DMS153 treated with DMSO at 0.1 percent for 48 hours (cell line): ENCODE results near the gene LAD1.

Experiments
- DNase-seq: peaks from one replicate; lab custom pipeline; 2025; ENCODE audit not compliant: unreplicated experiment; lab: John Stamatoyannopoulos, UW

The LAD1 gene

GRCh38 chr1:201369209-201369608, 29.9 kb downstream of the LAD1 start:
- DNase-seq = no peak

GRCh38 chr1:201366696-201367095, 32.4 kb downstream of the LAD1 start:
- no peak for DNase-seq

- no peak for DNase-seq
Measured at GRCh38 chr1:201365251-201365650, 33.9 kb downstream of the LAD1 start.

GRCh38 chr1:201364808-201365105, 34.4 kb downstream of the LAD1 start:
- DNase-seq = no peak

- DNase-seq = no peak
Measured at GRCh38 chr1:201363467-201363866, 35.7 kb downstream of the LAD1 start.

GRCh38 chr1:201362906-201363305, 36.2 kb downstream of the LAD1 start:
- DNase-seq = no peak

- peak; percentile 50 for DNase-seq
Measured at GRCh38 chr1:201361652-201362504, 37.2 kb downstream of the LAD1 start.

GRCh38 chr1:201360901-201361651, 38.0 kb downstream of the LAD1 start:
- DNase-seq = no peak

- no peak for DNase-seq
Measured at GRCh38 chr1:201360486-201360885, 38.6 kb downstream of the LAD1 start.

GRCh38 chr1:201359873-201360210, 39.3 kb downstream of the LAD1 start:
- DNase-seq = no peak

- DNase-seq = no peak
Measured at GRCh38 chr1:201359031-201359872, 39.9 kb downstream of the LAD1 start.

GRCh38 chr1:201358596-201358995, 40.5 kb downstream of the LAD1 start:
- DNase-seq = no peak

- no peak for DNase-seq
Measured at GRCh38 chr1:201357636-201358348, 41.3 kb downstream of the LAD1 start.

GRCh38 chr1:201357211-201357610, 41.9 kb downstream of the LAD1 start:
- no peak for DNase-seq

GRCh38 chr1:201356701-201357100, 42.4 kb downstream of the LAD1 start:
- DNase-seq = no peak

- no peak for DNase-seq
Measured at GRCh38 chr1:201356236-201356635, 42.9 kb downstream of the LAD1 start.

GRCh38 chr1:201355471-201355870, 43.7 kb downstream of the LAD1 start:
- DNase-seq = no peak

GRCh38 chr1:201354901-201355295, 44.2 kb downstream of the LAD1 start:
- no peak for DNase-seq

GRCh38 chr1:201354151-201354900, 44.8 kb downstream of the LAD1 start:
- no peak for DNase-seq

- no peak for DNase-seq
Measured at GRCh38 chr1:201353186-201353940, 45.8 kb downstream of the LAD1 start.
